Mesenchymal stem cell (in vitro differentiated cells and primary cell): ENCODE measurements around the gene TSSK6. TPM values are rescaled to one million over a fixed set of nuclear protein-coding genes. Genes with fewer than 3 reads are reported as not detected.

Experiments
- DNase-seq: peaks from one replicate; pipeline ENCODE4 v3.0.0-alpha.2; 2013
- H2AFZ ChIP-seq: one replicate; pipeline ENCODE4 v1.6.1; 2013; ENCODE audit warnings: low read depth, mild to moderate bottlenecking, control low read depth, inconsistent platforms, low read length, moderate library complexity
- H2AK5ac ChIP-seq: 2 replicates; pipeline ENCODE4 v1.6.1; 2013; ENCODE audit warnings: low read length, moderate library complexity, mild to moderate bottlenecking, inconsistent platforms; ENCODE audit not compliant: severe bottlenecking
- H2BK120ac ChIP-seq: one replicate; pipeline ENCODE4 v1.6.1; 2013; ENCODE audit warnings: low read depth, mild to moderate bottlenecking, inconsistent platforms, low read length, moderate library complexity
- H2BK12ac ChIP-seq, 2 experiments: one replicate each; pipeline ENCODE4 v1.6.1; 2013; ENCODE audit warnings: inconsistent platforms in 2 of 2, low read length in 2 of 2, mild to moderate bottlenecking in 2 of 2, moderate library complexity in 2 of 2, control low read depth in 1 of 2
- H2BK15ac ChIP-seq: one replicate; pipeline ENCODE4 v1.6.1; 2013; ENCODE audit warnings: mild to moderate bottlenecking, low read depth, inconsistent platforms; ENCODE audit not compliant: poor library complexity, severe bottlenecking
- H2BK5ac ChIP-seq: 2 replicates; pipeline ENCODE4 v1.6.1; 2013; ENCODE audit warnings: low read depth, mild to moderate bottlenecking, low read length, control low read depth, inconsistent platforms; ENCODE audit not compliant: poor library complexity, severe bottlenecking
- H3K14ac ChIP-seq, 2 experiments: one replicate each; pipeline ENCODE4 v1.6.1; 2013; ENCODE audit warnings: inconsistent platforms in 2 of 2, low read length in 2 of 2, control low read depth in 1 of 2, mild to moderate bottlenecking in 1 of 2, moderate library complexity in 1 of 2
- H3K18ac ChIP-seq, 2 experiments: one replicate each; pipeline ENCODE4 v1.6.1; 2013; ENCODE audit warnings: inconsistent platforms in 2 of 2, low read length in 2 of 2, control low read depth in 1 of 2, low read depth in 1 of 2, mild to moderate bottlenecking in 1 of 2
- H3K23ac ChIP-seq, 2 experiments: one replicate each; pipeline ENCODE4 v1.6.1; 2013; ENCODE audit warnings: inconsistent platforms in 2 of 2, low read length in 2 of 2, mild to moderate bottlenecking in 2 of 2, moderate library complexity in 2 of 2, control low read depth in 1 of 2
- H3K27ac ChIP-seq: 2 replicates; pipeline ENCODE4 v1.5.1; 2013; ENCODE audit warnings: mild to moderate bottlenecking, moderate library complexity, low read length, control low read depth, inconsistent platforms; ENCODE audit not compliant: poor library complexity, severe bottlenecking
- H3K27me3 ChIP-seq, 2 experiments: 2 replicates each; pipeline versions ENCODE4 v1.6.1 to v1.7.0; 2013; ENCODE audit warnings: low read length in 2 of 2, mild to moderate bottlenecking in 2 of 2, moderate library complexity in 2 of 2, control low read depth in 1 of 2, inconsistent platforms in 1 of 2; ENCODE audit not compliant: control insufficient read depth in 1 of 2, insufficient read depth in 1 of 2
- H3K36me3 ChIP-seq, 2 experiments: 2 replicates each; pipeline versions ENCODE4 v1.6.1 to v1.7.0; 2013; ENCODE audit warnings: low read length in 2 of 2, control low read depth in 1 of 2, inconsistent platforms in 1 of 2, low read depth in 1 of 2, mild to moderate bottlenecking in 1 of 2; ENCODE audit not compliant: insufficient read depth in 2 of 2, control insufficient read depth in 1 of 2
- H3K4ac ChIP-seq, 2 experiments: one replicate each; pipeline ENCODE4 v1.6.1; 2013; ENCODE audit warnings: inconsistent platforms in 2 of 2, low read length in 2 of 2, mild to moderate bottlenecking in 2 of 2, moderate library complexity in 2 of 2, control low read depth in 1 of 2, low read depth in 1 of 2
- H3K4me1 ChIP-seq: 2 replicates; pipeline ENCODE4 v1.6.1; 2013; ENCODE audit warnings: low read depth, low read length, control low read depth; ENCODE audit not compliant: control insufficient read depth, insufficient read depth
- H3K4me2 ChIP-seq: 2 replicates; pipeline ENCODE4 v1.6.1; 2013; ENCODE audit warnings: low read length, mild to moderate bottlenecking, inconsistent platforms; ENCODE audit not compliant: poor library complexity, severe bottlenecking
- H3K4me3 ChIP-seq, 2 experiments: 2 replicates each; pipeline versions ENCODE4 v1.5.1 to v1.7.0; 2013; ENCODE audit warnings: low read length in 2 of 2, mild to moderate bottlenecking in 2 of 2, control low read depth in 1 of 2, low read depth in 1 of 2; ENCODE audit not compliant: insufficient read depth in 1 of 2
- H3K79me1 ChIP-seq: replicated peaks from 2 replicates; pipeline ENCODE4 v1.6.1; 2013; ENCODE audit warnings: mild to moderate bottlenecking, control low read depth, low read length, inconsistent platforms; ENCODE audit not compliant: poor library complexity, severe bottlenecking
- H3K9ac ChIP-seq: 2 replicates; pipeline ENCODE4 v1.7.0; 2013; ENCODE audit warnings: mild to moderate bottlenecking, low read length, moderate library complexity
- H3K9me3 ChIP-seq: 2 replicates; pipeline ENCODE4 v1.7.0; 2013; ENCODE audit warnings: mild to moderate bottlenecking, low read length; ENCODE audit not compliant: control insufficient read depth
- H4K8ac ChIP-seq: one replicate; pipeline ENCODE4 v1.6.1; 2013; ENCODE audit warnings: inconsistent platforms, mild to moderate bottlenecking, low read length, moderate library complexity
- H4K91ac ChIP-seq: one replicate; pipeline ENCODE4 v1.6.1; 2013; ENCODE audit warnings: mild to moderate bottlenecking, low read length, inconsistent platforms
- WGBS: methylation state at CpG from one replicate; pipeline ENCODE4 v1.1.7; 2013; ENCODE audit warnings: mixed read lengths; 5-methylcytosine and 5-hydroxymethylcytosine counted together
- polyA plus RNA-seq, 2 experiments: library from polyadenylated mRNA; stranded (reverse); fragments of 200-250 nt; gene quantifications; one replicate each; pipeline ENCODE4 v1.2.3, GENCODE V29; 2013

Gene TSSK6
- 0.61 TPM for polyA plus RNA-seq (2013, experiment 1 of 2)
- 0.66 TPM for polyA plus RNA-seq (2013, experiment 2 of 2)

DNA sequence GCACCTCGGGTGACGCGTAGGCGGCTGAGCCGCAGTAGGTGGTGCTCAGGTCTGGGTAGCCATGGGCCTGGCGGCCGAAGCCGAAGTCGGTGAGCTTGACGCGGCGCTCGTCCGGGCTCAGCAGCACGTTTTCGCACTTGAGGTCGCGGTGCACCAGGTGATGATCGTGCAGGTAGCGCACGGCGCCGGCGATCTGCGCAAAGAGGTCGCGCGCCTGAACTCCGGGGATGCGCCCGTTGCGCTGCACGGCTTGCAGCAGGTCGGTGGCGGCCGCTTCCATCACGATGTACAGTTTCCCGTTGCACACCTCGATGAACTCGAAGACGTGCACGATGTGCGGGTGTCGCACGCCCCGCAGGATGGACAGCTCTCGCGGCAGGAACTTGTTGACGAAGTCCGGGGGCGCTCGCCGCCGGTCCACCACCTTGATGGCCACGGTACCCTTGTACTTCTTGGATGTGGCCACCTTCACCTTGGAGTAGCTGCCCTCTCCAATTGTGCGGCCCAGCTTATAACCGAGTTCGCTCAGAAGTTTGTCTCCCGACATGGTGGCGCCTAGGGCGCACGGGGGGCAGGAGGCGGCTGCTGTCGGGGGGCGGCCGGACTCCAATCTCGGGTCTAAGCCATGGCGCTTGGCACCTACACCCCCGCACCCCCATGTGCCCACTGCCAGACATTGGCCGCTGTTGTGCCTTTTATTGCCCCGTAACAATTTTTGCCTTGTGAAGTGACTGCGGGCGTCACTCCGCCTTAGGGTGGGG, at the start of gene TSSK6:
Gene TSSK6, minus strand, starts transcription at position 668 of the 761 bp plus-strand sequence. Its CDS starts 121 bp downstream, at position 547.
- H3K27ac ChIP-seq = peak within 1 kb of the TSS; percentile 25
- peak within 1 kb of the TSS; percentile 99 for H4K8ac ChIP-seq
- H3K9me3 ChIP-seq = peaks cover 3% of the 10 kb centered on the region
- peak within 1 kb of the TSS; percentile 87 to 95 for H3K18ac ChIP-seq
- peak within 1 kb of the TSS; percentile 73 for H2BK120ac ChIP-seq
- H2BK12ac ChIP-seq = no peak within 1 kb of the TSS
- H3K4ac ChIP-seq = peak within 1 kb of the TSS; percentile 95
- H2BK5ac ChIP-seq = no peak within 1 kb of the TSS
- H2BK15ac ChIP-seq = peak within 1 kb of the TSS; percentile 61
- H3K4me1 ChIP-seq = peaks cover 14% of the 10 kb centered on the region
- H3K9ac ChIP-seq = peak within 1 kb of the TSS; percentile 97
- H3K27me3 ChIP-seq = no peaks in the 10 kb centered on the region
- peak within 1 kb of the TSS; percentile 75 to 98 for H3K4me3 ChIP-seq
- H3K14ac ChIP-seq = peak within 1 kb of the TSS in 1 of 2 experiments; percentile 80
- H3K23ac ChIP-seq = no peak within 1 kb of the TSS
- peak within 1 kb of the TSS; percentile 14 for H2AK5ac ChIP-seq
- 97% methylated on average over 74 of the region's 74 CpGs for WGBS
- peaks cover 23% of the 10 kb centered on the region for H3K79me1 ChIP-seq
- H2AFZ ChIP-seq = peak within 1 kb of the TSS; percentile 33
- peak within 1 kb of the TSS; percentile 89 for H3K4me2 ChIP-seq
- H4K91ac ChIP-seq = peak within 1 kb of the TSS; percentile 77
- no peak for DNase-seq
- peaks cover 8 to 26% of the 10 kb centered on the region in 2 experiments for H3K36me3 ChIP-seq

DNA sequence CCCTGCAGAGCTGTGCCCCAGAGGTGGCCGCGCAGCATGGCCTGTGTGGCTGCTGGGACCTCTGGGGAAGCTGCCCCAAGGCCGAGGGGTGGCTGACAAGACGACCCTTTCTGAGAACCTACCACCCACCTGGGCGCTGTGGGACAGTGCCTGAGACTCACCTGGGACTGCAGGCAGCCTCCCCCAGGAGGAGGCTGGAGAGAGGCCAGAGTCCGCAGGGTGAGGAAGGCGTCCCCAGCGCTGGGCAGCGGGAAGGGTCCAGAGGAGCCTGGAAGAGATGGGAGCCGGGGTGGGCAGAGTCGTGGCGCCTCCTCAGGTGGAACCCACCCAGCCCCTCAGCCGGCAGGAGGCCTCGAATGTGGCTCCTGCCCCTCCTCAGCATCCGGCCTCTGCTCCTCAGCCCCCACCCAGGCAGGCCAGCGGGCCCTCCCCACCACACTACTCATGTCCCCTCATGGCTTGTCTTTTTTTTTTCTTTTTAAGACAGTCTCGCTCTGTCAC, 48.0 kb upstream of the TSSK6 start:
- no peak overlapping the region for H4K91ac ChIP-seq
- no peak overlapping the region for H2BK15ac ChIP-seq
- no peak overlapping the region for H2BK5ac ChIP-seq
- H2BK12ac ChIP-seq = no peak overlapping the region
- H2AK5ac ChIP-seq = no peak overlapping the region
- no peak overlapping the region for H3K23ac ChIP-seq
- no peak overlapping the region for H3K4ac ChIP-seq
- H3K27me3 ChIP-seq = no peaks in the 10 kb centered on the region
- no peak overlapping the region for H3K18ac ChIP-seq
- H2BK120ac ChIP-seq = no peak overlapping the region
- H2AFZ ChIP-seq = no peak overlapping the region
- no peak overlapping the region for H3K4me2 ChIP-seq
- H3K4me3 ChIP-seq = no peak overlapping the region
- no peak overlapping the region for H3K27ac ChIP-seq
- no peaks in the 10 kb centered on the region for H3K79me1 ChIP-seq
- no peak overlapping the region for H4K8ac ChIP-seq
- H3K36me3 ChIP-seq = peaks cover 0 to 3% of the 10 kb centered on the region in 2 experiments
- H3K9ac ChIP-seq = no peak overlapping the region
- no peak for DNase-seq
- WGBS = 92% methylated on average over 16 of the region's 17 CpGs
- H3K14ac ChIP-seq = no peak overlapping the region
- no peaks in the 10 kb centered on the region for H3K9me3 ChIP-seq
- peaks cover 12% of the 10 kb centered on the region for H3K4me1 ChIP-seq

DNA sequence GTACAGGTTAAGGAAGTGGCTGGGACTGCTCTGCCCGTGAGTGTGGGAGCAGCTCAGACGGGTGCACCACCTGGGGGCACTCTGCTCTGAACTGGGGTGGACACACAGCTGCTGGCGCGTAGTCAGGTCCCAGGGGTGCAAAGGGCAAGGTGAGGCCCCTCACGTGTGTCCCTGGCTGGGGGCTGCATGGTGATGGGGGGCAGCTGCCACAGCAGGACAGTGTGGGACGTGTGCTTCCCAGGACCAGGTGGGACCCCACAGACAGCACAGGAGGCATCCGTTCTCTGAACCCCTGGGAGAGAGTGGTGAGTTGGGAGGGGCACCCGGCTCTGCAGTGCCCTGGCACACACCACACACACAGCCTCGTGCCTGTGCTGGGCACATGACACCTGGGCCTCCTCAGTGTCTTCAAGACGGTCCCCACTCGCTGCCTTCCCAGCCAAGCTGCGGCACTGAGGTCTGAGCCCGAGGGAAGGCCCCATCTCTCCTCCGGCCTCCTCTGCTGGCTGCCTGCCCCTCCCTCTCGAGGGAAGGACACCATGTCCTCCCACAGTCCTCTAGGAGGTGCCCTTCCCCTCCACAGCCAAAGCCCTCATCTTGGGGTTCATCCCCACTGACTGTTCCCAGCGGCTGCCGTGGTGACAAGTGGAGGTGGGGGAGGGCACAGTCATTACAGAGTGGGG, 47.5 kb upstream of the TSSK6 start:
- Histone ChIP-seq H3K27ac (no peak overlapping the region), H4K8ac (no peak overlapping the region), H3K4me2 (no peak overlapping the region), H2AK5ac (no peak overlapping the region), H2BK12ac (no peak overlapping the region), H3K4ac (no peak overlapping the region), H4K91ac (no peak overlapping the region), H3K4me3 (no peak overlapping the region), H2AFZ (no peak overlapping the region), H3K4me1 (peaks cover 12% of the 10 kb centered on the region), H3K9me3 (no peaks in the 10 kb centered on the region), H3K27me3 (no peaks in the 10 kb centered on the region), H3K36me3 (peaks cover 0 to 3% of the 10 kb centered on the region in 2 experiments), H2BK15ac (no peak overlapping the region), H3K79me1 (no peaks in the 10 kb centered on the region), H3K23ac (no peak overlapping the region), H3K9ac (no peak overlapping the region), H2BK5ac (no peak overlapping the region), H3K18ac (no peak overlapping the region), H2BK120ac (no peak overlapping the region), H3K14ac (no peak overlapping the region)
- DNase-seq = no peak
- 86% methylated on average over 16 of the region's 17 CpGs for WGBS
